Adrenal gland (tissue), 5 donors: ENCODE data around the gene SUMO1.

Source experiments
- POLR2A ChIP-seq, 2 donors: fragments of 450-650 bp; IDR thresholded peaks; one replicate each; pipeline ENCODE4 v1.6.1; 2017; ENCODE audit warnings: antibody characterized with exemption in 2 of 2, mild to moderate bottlenecking in 2 of 2, moderate library complexity in 1 of 2
- TF ChIP-seq, protein P1 (sequence below), 6 experiments: fragments of 450-650 bp in 4 of 6; fragments of 200-600 bp in 2 of 6; sonication (generic) in 1 of 6; IDR thresholded peaks; 1 replicate in 5 of 6; 2 replicates in 1 of 6; pipeline versions ENCODE4 v1.5.1 to v1.8.0; 2016 to 2021; ENCODE audit warnings: antibody characterized with exemption in 6 of 6, mild to moderate bottlenecking in 2 of 6, moderate library complexity in 1 of 6
- donor health status: DM: no; HTN: no; CAD: no.

DNA sequence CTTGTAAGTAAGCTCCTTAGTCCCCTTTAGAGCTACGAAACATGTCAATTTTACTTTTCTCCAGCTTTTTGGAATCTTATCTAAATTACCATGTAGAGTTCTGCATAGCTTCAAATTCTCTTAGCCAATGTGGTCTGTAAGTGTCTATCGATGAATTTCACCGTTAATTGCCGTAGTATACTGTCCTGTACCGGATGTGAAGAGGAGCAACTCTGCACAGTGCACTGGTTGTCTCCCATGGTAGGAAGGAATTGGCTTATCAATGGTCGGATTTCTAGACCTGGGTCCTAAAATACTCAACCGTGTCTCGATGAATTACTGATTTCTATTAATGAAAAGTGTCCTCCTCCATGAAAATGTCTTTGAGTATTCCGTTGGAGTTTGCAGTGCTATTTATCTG is 29.1 kb upstream of the SUMO1 start:
- TF ChIP-seq, protein P1, sequence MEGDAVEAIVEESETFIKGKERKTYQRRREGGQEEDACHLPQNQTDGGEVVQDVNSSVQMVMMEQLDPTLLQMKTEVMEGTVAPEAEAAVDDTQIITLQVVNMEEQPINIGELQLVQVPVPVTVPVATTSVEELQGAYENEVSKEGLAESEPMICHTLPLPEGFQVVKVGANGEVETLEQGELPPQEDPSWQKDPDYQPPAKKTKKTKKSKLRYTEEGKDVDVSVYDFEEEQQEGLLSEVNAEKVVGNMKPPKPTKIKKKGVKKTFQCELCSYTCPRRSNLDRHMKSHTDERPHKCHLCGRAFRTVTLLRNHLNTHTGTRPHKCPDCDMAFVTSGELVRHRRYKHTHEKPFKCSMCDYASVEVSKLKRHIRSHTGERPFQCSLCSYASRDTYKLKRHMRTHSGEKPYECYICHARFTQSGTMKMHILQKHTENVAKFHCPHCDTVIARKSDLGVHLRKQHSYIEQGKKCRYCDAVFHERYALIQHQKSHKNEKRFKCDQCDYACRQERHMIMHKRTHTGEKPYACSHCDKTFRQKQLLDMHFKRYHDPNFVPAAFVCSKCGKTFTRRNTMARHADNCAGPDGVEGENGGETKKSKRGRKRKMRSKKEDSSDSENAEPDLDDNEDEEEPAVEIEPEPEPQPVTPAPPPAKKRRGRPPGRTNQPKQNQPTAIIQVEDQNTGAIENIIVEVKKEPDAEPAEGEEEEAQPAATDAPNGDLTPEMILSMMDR (IDR thresholded peaks at IDR 0.05) = no peak
- peak in 1 of 2 donors; percentile 3 for TF ChIP-seq POLR2A (IDR thresholded peaks at IDR 0.05)
